PFSK-1 (cell line): ENCODE results near the gene CARMIL1.

Experiments used
- FOXP2 ChIP-seq: optimal IDR thresholded peaks from 2 replicates; pipeline ENCODE3; 2011; ENCODE audit warnings: borderline replicate concordance, control low read depth, inconsistent platforms; ENCODE audit not compliant: insufficient read depth; ENCODE audit errors: extremely low read length, extremely low read depth
- POLR2AphosphoS5 ChIP-seq: IDR thresholded peaks from 2 replicates; pipeline ENCODE4 v1.6.1; 2012; ENCODE audit warnings: low read depth, mild to moderate bottlenecking, control low read depth, low read length, moderate library complexity
- REST ChIP-seq, 2 experiments: IDR thresholded peaks; 2 replicates each; pipeline versions ENCODE4 v1.6.1 to v1.8.0; 2011 to 2012; ENCODE audit warnings: low read depth in 2 of 2, low read length in 2 of 2, control low read depth in 1 of 2, inconsistent platforms in 1 of 2, mild to moderate bottlenecking in 1 of 2, moderate library complexity in 1 of 2; ENCODE audit not compliant: insufficient read depth in 1 of 2
- SIN3A ChIP-seq: IDR thresholded peaks from 2 replicates; pipeline ENCODE4 v1.6.1; 2012; ENCODE audit warnings: mild to moderate bottlenecking, low read length, moderate library complexity, borderline replicate concordance; ENCODE audit not compliant: insufficient read depth
- TAF1 ChIP-seq: IDR thresholded peaks from 2 replicates; pipeline ENCODE4 v1.6.1; 2012; ENCODE audit warnings: low read length, control low read depth, borderline replicate concordance; ENCODE audit not compliant: insufficient read depth

The CARMIL1 gene

DNA sequence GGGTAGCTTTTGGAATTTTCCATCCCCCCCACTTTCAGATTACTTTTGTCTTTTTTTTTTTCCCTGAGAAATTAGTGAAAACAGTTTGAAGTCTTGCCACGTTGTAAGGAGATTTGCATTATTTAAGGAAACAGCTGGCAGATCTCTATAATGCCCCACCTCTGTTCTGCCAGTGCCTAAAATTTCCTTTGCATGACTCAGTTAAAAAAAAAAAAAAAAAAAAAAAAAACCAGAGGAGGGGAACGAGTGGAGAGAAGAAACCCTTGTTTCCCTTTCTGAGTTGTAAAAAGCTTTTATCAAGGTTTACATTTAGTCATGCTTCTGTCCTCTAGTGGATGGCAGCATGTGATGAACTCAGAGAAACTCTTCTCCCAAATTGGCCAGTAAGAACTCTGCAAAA is 33.5 kb downstream of the CARMIL1 start:
- TF ChIP-seq FOXP2 (no peak), SIN3A (no peak), TAF1 (no peak), REST (IDR thresholded peaks at IDR 0.05; ENCODE audit: insufficient read depth in 1 of 2, low read depth in 2 of 2, low read length in 2 of 2) (no peak), POLR2AphosphoS5 (no peak)

DNA sequence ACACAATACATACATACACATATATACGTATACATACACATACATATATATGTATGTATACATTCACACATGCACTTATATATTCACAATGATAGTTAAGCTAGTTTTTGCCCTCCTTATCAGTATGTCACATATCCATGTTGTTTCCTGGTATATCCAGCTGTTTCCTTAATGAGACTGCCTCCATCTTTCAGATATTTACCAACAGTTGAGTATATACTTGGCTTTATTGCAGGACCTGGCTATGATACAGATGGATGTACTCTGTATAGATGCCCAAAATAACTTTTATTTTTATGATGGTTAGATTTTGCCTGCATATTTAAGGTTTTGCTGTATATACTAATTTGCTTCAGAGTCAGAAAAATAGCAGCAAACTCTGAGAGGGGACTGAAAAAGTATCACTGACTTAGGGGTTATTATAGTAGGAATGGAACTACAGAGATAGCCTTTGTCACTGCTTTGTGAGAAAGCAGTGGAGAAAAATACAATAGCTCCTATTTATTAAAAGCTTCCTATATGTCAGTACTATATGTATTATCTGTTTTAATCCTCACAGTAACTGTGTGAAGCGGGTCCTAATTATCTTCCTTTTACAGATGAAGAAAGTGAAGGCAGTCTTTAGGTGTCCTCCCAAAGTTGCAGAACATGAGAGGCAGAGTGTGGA is 35.5 kb downstream of the CARMIL1 start:
- TF ChIP-seq REST (IDR thresholded peaks at IDR 0.05; ENCODE audit: insufficient read depth in 1 of 2, low read depth in 2 of 2, low read length in 2 of 2): no peak
- no peak for TF ChIP-seq SIN3A
- TF ChIP-seq TAF1: no peak
- TF ChIP-seq FOXP2: no peak
- no peak for TF ChIP-seq POLR2AphosphoS5

GRCh38 chr6:25315194-25316177 is 36.3 kb downstream of the CARMIL1 start:
- TF ChIP-seq TAF1 (no peak), POLR2AphosphoS5 (no peak)

DNA sequence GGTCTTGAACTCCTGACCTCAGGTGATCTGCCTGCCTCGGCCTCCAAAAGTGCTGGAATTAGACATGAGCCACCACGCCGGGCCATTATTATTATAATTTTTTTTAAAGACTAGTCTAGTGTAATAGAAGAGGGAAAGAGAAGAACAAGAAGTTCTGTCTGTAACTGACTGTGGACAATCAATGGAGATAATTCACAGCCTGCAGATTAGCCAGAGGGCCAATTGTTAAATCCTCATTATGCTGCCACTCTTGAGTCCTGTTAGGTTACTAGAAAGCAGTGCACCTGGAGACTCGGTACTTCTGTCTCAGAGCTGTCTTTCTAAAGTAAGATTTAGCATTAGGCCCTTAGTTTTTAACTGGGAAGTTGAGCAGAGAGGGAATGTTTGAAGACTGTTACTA is 37.5 kb downstream of the CARMIL1 start:
- TF ChIP-seq FOXP2 (no peak), REST (IDR thresholded peaks at IDR 0.05; ENCODE audit: insufficient read depth in 1 of 2, low read depth in 2 of 2, low read length in 2 of 2) (no peak), TAF1 (no peak), SIN3A (no peak)

- no peak for TF ChIP-seq TAF1
- TF ChIP-seq FOXP2: no peak
- TF ChIP-seq POLR2AphosphoS5: no peak
- TF ChIP-seq SIN3A: no peak
- no peak for TF ChIP-seq REST (IDR thresholded peaks at IDR 0.05; ENCODE audit: insufficient read depth in 1 of 2, low read depth in 2 of 2, low read length in 2 of 2)
Observed at GRCh38 chr6:25318589-25318988, 39.4 kb downstream of the CARMIL1 start.
